Gastroesophageal sphincter (tissue), 4 donors: ENCODE results near the gene SLC8A2. TPM values are rescaled to one million over a fixed set of nuclear protein-coding genes. Genes with fewer than 3 reads are reported as not detected.

Experiments
- ATAC-seq: fragments of 150-250 bp; one replicate; pipeline ENCODE4 v1.9.1; 2016; ENCODE audit warnings: mild to moderate bottlenecking, moderate library complexity
- H3K27ac ChIP-seq, 4 donors: fragments of 200-600 bp; sonication (generic) in 3 of 4; 1 replicate in 3 of 4; 2 replicates in 1 of 4; pipeline ENCODE4 v1.5.1; 2016 to 2019
- H3K27me3 ChIP-seq: fragments of 200-600 bp; sonication (generic); one replicate; pipeline ENCODE4 v1.5.1; 2019
- H3K36me3 ChIP-seq, 2 donors: fragments of 200-600 bp; sonication (generic); one replicate each; pipeline ENCODE4 v1.5.1; 2019; ENCODE audit warnings: control low read depth in 1 of 2
- H3K4me1 ChIP-seq, 3 donors: fragments of 200-600 bp; sonication (generic); 1 replicate in 2 of 3; 2 replicates in 1 of 3; pipeline ENCODE4 v1.5.1; 2016 to 2019; ENCODE audit warnings: control low read depth in 2 of 3
- H3K4me3 ChIP-seq, 2 donors: fragments of 200-600 bp; sonication (generic); one replicate each; pipeline ENCODE4 v1.5.1; 2019; ENCODE audit warnings: mild to moderate bottlenecking in 1 of 2, moderate library complexity in 1 of 2
- H3K9me3 ChIP-seq, 3 donors: fragments of 200-600 bp; sonication (generic); one replicate each; pipeline ENCODE4 v1.5.1; 2017 to 2019; ENCODE audit warnings: control low read depth in 2 of 3
- EP300 ChIP-seq: sonication (generic); formaldehyde crosslinking; IDR thresholded peaks from one replicate; pipeline ENCODE4 v1.6.1; 2017; ENCODE audit warnings: antibody characterized with exemption, mild to moderate bottlenecking
- POLR2A ChIP-seq, 2 donors: fragments of 450-650 bp; IDR thresholded peaks; one replicate each; pipeline ENCODE4 v1.6.1; 2017; ENCODE audit warnings: antibody characterized with exemption in 2 of 2, mild to moderate bottlenecking in 2 of 2, moderate library complexity in 1 of 2
- POLR2AphosphoS5 ChIP-seq: sonication (generic); formaldehyde crosslinking; IDR thresholded peaks from one replicate; pipeline ENCODE4 v1.6.1; 2017; ENCODE audit warnings: antibody characterized with exemption
- WGBS, 2 donors: methylation state at CpG; one replicate each; pipeline ENCODE4 v1.1.5; 2018; ENCODE audit warnings: low coverage in 1 of 2; 5-methylcytosine and 5-hydroxymethylcytosine counted together
- total RNA-seq, 4 donors: library from RNA; depleted of rRNA; stranded (reverse); fragments of >200 nt; gene quantifications; one replicate each; pipeline ENCODE4 v1.1.0, GENCODE V29; 2016
- TF ChIP-seq, protein P1 (sequence below), 4 experiments: fragments of 200-600 bp in 2 of 4; fragments of 450-650 bp in 2 of 4; sonication (generic) in 1 of 4; IDR thresholded peaks; one replicate each; pipeline ENCODE4 v1.5.1; 2017 to 2019; ENCODE audit warnings: antibody characterized with exemption in 4 of 4, mild to moderate bottlenecking in 2 of 4, moderate library complexity in 2 of 4

Gene SLC8A2
- total RNA-seq, 4 donors from 2014 or later: 6.5 to 19.9 (median 9.5) TPM

DNA sequence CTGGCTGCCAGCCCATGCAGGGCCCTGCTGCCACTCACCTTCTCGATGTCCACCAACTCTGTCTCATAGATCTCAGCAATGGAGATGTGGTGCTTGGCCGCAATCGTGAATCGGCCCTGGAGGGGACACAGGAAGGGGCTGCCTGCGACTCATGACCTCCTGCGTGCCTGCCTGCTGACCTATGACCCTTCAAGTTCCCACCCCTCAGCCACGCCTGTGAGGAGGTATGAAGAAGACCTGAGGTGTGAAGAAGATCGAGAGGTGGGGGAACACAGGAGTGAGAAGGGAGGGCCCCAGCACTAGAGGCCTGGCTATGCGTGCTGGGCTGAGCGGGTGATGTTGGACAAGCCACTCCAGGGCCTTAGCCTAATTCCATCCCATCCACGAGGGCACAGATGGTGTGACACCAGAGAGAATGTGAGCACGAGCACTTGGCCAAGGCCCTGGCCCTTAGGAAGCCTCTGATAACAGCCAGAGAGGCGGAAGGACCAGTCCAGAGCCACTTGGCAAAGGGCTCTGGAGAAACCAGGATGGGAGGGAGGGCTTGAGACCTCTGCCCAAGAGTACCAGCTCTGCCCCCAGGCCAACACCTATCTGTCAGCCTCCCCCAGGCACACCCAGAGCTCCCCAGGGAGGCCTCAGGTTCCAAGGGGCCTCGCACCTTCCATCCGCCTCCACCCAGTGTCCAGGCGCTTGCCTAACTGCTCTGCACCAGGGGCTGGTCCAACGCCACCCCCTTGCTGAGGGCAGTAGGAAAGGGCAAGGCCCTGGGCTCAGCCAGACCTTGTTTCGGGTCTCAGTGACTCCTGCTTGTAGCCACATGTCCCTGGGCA, 21.9 kb upstream of the SLC8A2 start:
- H3K4me1 ChIP-seq: peaks cover 0 to 12% (median 0%) of the 10 kb centered on the region in 3 donors
- no peak overlapping the region for H3K4me3 ChIP-seq
- H3K36me3 ChIP-seq: peaks cover 0 to 96% of the 10 kb centered on the region in 2 donors
- TF ChIP-seq POLR2A (IDR thresholded peaks at IDR 0.05): no peak
- TF ChIP-seq POLR2AphosphoS5: no peak
- no peak for TF ChIP-seq EP300
- TF ChIP-seq, protein P1, sequence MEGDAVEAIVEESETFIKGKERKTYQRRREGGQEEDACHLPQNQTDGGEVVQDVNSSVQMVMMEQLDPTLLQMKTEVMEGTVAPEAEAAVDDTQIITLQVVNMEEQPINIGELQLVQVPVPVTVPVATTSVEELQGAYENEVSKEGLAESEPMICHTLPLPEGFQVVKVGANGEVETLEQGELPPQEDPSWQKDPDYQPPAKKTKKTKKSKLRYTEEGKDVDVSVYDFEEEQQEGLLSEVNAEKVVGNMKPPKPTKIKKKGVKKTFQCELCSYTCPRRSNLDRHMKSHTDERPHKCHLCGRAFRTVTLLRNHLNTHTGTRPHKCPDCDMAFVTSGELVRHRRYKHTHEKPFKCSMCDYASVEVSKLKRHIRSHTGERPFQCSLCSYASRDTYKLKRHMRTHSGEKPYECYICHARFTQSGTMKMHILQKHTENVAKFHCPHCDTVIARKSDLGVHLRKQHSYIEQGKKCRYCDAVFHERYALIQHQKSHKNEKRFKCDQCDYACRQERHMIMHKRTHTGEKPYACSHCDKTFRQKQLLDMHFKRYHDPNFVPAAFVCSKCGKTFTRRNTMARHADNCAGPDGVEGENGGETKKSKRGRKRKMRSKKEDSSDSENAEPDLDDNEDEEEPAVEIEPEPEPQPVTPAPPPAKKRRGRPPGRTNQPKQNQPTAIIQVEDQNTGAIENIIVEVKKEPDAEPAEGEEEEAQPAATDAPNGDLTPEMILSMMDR (IDR thresholded peaks at IDR 0.05): no peak
- no peaks in the 10 kb centered on the region for H3K27me3 ChIP-seq
- no peak for ATAC-seq
- no peak overlapping the region for H3K27ac ChIP-seq
- WGBS, 2 donors: 67 to 92% methylated on average over 1 to 3 of the region's 18 CpGs
- no peaks in the 10 kb centered on the region for H3K9me3 ChIP-seq

DNA sequence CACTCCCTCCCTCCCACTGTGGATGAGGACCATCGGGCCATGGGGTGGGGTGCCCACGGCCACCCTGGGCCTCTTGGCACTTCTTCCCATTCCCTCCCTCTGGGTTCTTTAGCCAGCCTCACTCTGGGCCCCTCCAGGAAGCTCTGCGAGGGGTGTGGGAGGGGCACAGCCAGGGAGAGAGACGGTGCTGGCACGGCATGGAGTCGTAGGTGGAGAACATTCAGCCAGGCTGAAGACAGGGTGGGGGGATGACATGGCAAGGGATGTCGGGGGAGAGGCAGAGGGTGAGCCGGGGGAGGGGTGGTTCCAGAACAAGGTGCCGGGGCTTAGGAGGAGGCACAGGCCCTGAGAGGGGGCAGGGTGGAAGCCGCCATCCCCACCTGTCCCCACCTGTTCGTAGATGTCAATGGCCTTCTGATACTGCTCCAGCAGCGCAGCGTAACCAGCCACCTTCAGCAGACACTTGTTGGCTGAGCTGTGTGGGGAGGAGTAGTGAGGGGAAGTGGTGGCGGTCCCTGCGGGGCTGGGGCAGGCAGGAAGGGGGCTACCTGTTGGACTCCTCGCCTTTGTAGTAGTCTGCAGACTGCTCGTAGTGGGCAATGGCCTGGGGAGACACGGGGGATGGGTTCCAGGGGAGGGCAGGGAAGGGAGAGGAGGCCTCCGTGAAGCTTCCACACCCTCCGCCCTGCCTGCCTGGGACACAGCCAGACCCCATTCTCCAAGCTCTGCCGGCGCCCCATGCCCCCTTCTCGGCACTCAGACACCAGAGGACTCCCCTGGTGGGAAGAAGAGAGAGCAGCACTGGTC, 21.1 kb upstream of the SLC8A2 start:
- 40 to 95% methylated on average over 1 to 4 of the region's 23 CpGs for WGBS, 2 donors
- Histone ChIP-seq H3K36me3 (peaks cover 0 to 96% of the 10 kb centered on the region in 2 donors), H3K27ac (no peak overlapping the region), H3K27me3 (no peaks in the 10 kb centered on the region), H3K4me3 (no peak overlapping the region), H3K9me3 (no peaks in the 10 kb centered on the region), H3K4me1 (peaks cover 0 to 5% (median 0%) of the 10 kb centered on the region in 3 donors)
- ATAC-seq: no peak
- no peak for TF ChIP-seq EP300
- TF ChIP-seq POLR2A (IDR thresholded peaks at IDR 0.05): no peak
- TF ChIP-seq, protein P1 (IDR thresholded peaks at IDR 0.05): no peak
- no peak for TF ChIP-seq POLR2AphosphoS5

DNA sequence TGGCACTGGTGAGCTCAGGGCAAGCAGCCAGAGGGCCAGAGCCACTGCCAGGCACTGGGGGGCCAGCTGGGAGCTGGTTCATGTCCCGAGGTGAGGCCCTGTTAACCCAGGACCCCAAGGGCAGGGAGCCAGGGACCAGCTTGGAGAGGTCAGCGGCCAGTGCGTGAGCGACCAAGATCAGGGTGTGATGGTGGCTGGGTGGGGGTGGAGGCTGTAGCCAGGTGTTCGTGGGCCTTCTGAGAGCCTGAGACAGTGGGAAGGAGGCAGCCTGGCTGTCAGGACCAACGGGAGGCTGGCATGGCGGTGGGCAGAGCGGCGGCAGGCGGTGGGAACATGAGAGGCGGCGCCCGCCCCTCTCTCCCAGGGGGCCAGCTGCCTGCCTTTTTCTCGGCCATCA, 20.4 kb upstream of the SLC8A2 start:
- no peaks in the 10 kb centered on the region for H3K27me3 ChIP-seq
- H3K27ac ChIP-seq: no peak overlapping the region
- TF ChIP-seq EP300 (no peak), POLR2A (IDR thresholded peaks at IDR 0.05) (no peak)
- H3K9me3 ChIP-seq: no peaks in the 10 kb centered on the region
- no peak overlapping the region for H3K4me3 ChIP-seq
- peaks cover 0 to 96% of the 10 kb centered on the region in 2 donors for H3K36me3 ChIP-seq
- no peak for ATAC-seq
- H3K4me1 ChIP-seq: no peaks in the 10 kb centered on the region
- WGBS, 2 donors: 80 to 86% methylated on average over 1 to 7 of the region's 14 CpGs

DNA sequence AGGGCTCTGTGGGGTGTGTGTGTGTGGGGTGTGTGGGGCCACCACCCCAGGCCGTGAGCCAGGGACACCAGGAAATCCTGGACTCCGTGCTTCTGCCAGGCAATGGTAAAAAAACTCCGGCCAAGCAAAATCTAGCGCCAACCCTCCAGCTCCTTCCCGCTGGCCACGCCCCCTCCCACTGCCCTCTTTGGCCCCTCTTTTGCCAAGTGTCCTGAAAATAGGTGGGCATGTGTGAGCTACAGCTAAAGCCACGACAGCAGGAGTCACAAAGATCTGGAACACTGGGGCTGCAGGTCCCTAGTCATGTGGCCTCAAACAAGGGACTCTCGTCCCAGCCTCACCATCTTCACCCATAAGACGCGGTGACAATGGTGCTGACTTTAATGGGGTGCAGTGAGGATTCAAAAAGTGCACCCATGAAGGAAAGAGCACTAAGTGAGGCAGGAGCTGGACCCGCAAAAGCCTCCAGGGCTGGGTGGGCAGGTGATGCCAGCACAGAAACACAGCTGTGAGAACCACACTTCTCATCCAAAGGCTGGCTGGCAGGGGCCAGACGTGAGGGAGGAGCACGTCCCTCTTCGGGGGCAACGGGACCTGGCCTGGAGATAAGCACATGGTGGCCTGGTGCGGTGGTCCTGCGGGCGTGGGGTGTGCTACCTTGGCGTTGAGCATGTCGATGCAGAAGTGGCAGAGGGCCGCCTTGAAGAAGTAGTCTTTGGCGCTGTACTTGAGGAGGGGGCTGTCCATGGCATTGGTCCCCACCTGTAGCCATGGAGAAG, 19.9 kb upstream of the SLC8A2 start:
- TF ChIP-seq POLR2A (IDR thresholded peaks at IDR 0.05) (no peak), EP300 (no peak), POLR2AphosphoS5 (no peak)
- TF ChIP-seq, protein P1 (IDR thresholded peaks at IDR 0.05): no peak
- Histone ChIP-seq H3K4me1 (no peaks in the 10 kb centered on the region), H3K4me3 (no peak overlapping the region), H3K9me3 (no peaks in the 10 kb centered on the region), H3K36me3 (peaks cover 0 to 96% of the 10 kb centered on the region in 2 donors), H3K27ac (no peak overlapping the region), H3K27me3 (no peaks in the 10 kb centered on the region)
- no peak for ATAC-seq
- WGBS, 2 donors: 70 to 88% methylated on average over 6 to 9 of the region's 22 CpGs

DNA sequence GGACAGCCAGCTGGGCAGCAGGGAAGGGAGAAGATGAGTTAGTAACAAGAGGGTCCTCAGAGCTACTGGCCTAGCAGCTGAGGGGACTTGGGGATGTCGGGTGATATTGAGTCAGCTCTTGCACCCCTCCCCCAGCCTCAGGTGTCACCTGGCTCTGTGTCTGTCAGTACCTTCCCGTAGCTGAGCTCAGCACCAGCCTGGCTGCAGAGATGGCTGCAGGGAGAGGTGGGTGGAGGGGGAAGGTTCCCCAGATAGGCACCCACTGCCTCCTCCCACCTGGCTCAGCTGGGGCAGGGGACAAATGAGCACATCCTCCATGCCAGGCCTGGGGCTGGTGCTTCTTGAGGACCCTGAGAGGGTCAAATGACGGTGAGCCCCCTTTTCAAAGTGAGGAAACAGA, 19.2 kb upstream of the SLC8A2 start:
- no peaks in the 10 kb centered on the region for H3K27me3 ChIP-seq
- 60% methylated on average over 1 to 2 of the region's 3 CpGs for WGBS, 2 donors
- TF ChIP-seq, protein P1 (IDR thresholded peaks at IDR 0.05): no peak
- no peak for TF ChIP-seq EP300
- no peak for TF ChIP-seq POLR2A (IDR thresholded peaks at IDR 0.05)
- no peak for TF ChIP-seq POLR2AphosphoS5
- no peaks in the 10 kb centered on the region for H3K4me1 ChIP-seq
- H3K36me3 ChIP-seq: peaks cover 0 to 94% of the 10 kb centered on the region in 2 donors
- no peak overlapping the region for H3K27ac ChIP-seq
- H3K4me3 ChIP-seq: no peak overlapping the region
- no peak for ATAC-seq
- no peaks in the 10 kb centered on the region for H3K9me3 ChIP-seq
